ENCODE data around the gene LZTS2.
A peak's percentile ranks its signal among the peaks of the same experiment; 100 is the strongest.

Gene LZTS2

GRCh38 chr10:101021692-101022251 is 22.2 kb downstream of the LZTS2 start:
- Histone ChIP-seq H3K9ac (ENCODE audit: low read depth, low read length) (no peak overlapping the region), H3K36me3 (ENCODE audit: control insufficient read depth, insufficient read depth, low read length) (peaks cover 2% of the 10 kb centered on the region), H3K27me3 (ENCODE audit: control insufficient read depth, insufficient read depth, low read length) (peaks cover 35% of the 10 kb centered on the region), H3K4me1 (ENCODE audit: control insufficient read depth, insufficient read depth, low read length) (no peaks in the 10 kb centered on the region), H3K9me3 (ENCODE audit: control insufficient read depth, insufficient read depth, low read length) (no peaks in the 10 kb centered on the region), H3K4me3 (ENCODE audit: low read depth, low read length) (no peak overlapping the region)

- H3K36me3 ChIP-seq (ENCODE audit: control insufficient read depth, insufficient read depth, low read length), result peaks cover 2% of the 10 kb centered on the region
- H3K9ac ChIP-seq (ENCODE audit: low read depth, low read length), result no peak overlapping the region
- H3K9me3 ChIP-seq (ENCODE audit: control insufficient read depth, insufficient read depth, low read length), result no peaks in the 10 kb centered on the region
- H3K4me1 ChIP-seq (ENCODE audit: control insufficient read depth, insufficient read depth, low read length), result peaks cover 2% of the 10 kb centered on the region
- peaks cover 24% of the 10 kb centered on the region for H3K27me3 ChIP-seq (ENCODE audit: control insufficient read depth, insufficient read depth, low read length)
- no peak overlapping the region for H3K4me3 ChIP-seq (ENCODE audit: low read depth, low read length)
These were observed 23.5 kb downstream of the LZTS2 start for GRCh38 chr10:101022967-101023705.

GRCh38 chr10:101027106-101027720 is 27.6 kb downstream of the LZTS2 start:
- Histone ChIP-seq H3K4me3 (ENCODE audit: low read depth, low read length) (no peak overlapping the region), H3K36me3 (ENCODE audit: control insufficient read depth, insufficient read depth, low read length) (no peaks in the 10 kb centered on the region), H3K9me3 (ENCODE audit: control insufficient read depth, insufficient read depth, low read length) (no peaks in the 10 kb centered on the region), H3K9ac (ENCODE audit: low read depth, low read length) (no peak overlapping the region), H3K4me1 (ENCODE audit: control insufficient read depth, insufficient read depth, low read length) (peaks cover 11% of the 10 kb centered on the region), H3K27me3 (ENCODE audit: control insufficient read depth, insufficient read depth, low read length) (peaks cover 20% of the 10 kb centered on the region)

DNA sequence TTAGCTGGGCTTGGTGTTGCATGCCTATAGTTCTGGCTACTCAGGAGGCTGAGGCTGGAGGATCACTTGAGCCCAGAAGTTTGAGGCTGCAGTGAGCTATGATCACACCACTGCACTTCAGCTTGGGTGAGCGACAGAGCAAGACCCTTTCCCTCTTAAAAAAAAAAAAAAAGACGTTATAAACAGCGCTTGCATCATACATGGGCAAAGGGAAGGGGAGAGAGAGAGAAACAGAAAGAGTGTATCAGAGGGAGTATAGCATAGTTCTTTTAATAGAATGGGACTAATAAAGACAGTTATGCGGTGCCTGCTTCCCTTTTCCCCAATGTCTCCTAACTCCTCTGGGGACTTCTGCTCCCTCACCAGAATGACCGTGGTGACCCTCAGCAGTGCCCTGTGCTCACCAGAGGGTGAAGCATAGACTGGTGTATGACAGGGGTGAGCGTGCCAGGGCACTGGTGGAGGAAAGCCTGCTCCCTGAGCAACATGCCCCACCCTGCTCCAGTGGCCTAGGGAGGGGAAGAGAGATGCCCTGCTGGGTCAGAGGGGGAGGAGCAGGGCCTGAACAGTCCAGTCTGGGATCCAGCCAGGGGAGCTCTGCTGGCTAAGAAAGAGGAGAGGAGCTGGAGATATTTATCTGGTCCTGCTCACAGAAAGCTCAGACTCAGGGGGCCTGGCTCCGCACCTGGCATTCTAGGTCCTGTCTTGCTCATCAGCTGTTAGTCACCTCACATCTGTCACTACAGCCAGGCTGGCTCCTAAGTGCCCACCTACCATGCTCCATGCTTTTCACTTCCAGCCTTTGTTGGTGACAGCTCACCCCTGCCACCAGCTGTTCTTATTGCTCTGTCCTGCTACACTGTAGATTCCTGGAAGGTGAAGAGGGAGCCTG is 29.1 kb downstream of the LZTS2 start:
- no peaks in the 10 kb centered on the region for H3K9me3 ChIP-seq (ENCODE audit: control insufficient read depth, insufficient read depth, low read length)
- no peaks in the 10 kb centered on the region for H3K36me3 ChIP-seq (ENCODE audit: control insufficient read depth, insufficient read depth, low read length)
- no peak overlapping the region for H3K9ac ChIP-seq (ENCODE audit: low read depth, low read length)
- H3K4me1 ChIP-seq (ENCODE audit: control insufficient read depth, insufficient read depth, low read length), result peaks cover 16% of the 10 kb centered on the region
- H3K27me3 ChIP-seq (ENCODE audit: control insufficient read depth, insufficient read depth, low read length), result peaks cover 33% of the 10 kb centered on the region
- H3K4me3 ChIP-seq (ENCODE audit: low read depth, low read length), result no peak overlapping the region

DNA sequence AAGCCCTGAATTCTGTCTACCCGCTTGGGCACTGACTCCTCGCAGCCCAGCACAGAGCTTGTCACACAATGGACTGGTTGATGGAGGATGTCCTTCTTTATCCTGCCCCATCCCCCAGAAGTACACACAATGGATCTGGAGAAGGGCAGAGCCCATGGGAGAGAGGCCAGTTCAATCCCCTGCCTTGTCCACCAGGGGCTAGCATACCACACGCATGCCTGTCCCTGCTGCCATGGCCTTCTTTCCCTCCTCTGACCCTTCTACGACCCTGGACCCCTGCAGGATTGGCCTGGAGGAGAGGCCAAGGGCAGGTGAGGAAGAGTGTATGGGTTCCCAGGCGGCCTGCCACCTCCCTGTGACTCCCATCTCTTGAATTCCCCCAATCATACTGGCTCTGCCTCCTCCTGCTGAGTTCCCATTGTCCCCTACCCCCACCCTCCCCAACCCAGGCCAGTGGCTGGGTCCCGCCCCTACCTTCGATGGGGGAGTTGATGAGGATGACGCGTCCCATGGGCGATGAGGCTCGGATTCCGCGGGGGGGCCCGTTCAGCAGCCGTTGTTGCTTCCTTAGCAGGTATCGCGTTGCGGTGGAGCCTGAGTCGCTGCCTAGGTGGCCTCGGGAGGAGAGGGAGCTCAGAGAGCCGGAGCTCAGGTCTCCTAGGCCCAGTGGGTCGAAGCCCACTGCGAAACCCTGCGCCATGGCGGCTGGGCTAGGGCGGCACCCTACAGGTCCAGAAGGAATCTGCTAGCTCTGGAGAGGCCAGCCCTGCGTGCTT is 30.1 kb downstream of the LZTS2 start:
- Histone ChIP-seq H3K9me3 (ENCODE audit: control insufficient read depth, insufficient read depth, low read length) (no peaks in the 10 kb centered on the region), H3K27me3 (ENCODE audit: control insufficient read depth, insufficient read depth, low read length) (peaks cover 39% of the 10 kb centered on the region), H3K4me3 (ENCODE audit: low read depth, low read length) (peak overlapping the region; percentile 41), H3K4me1 (ENCODE audit: control insufficient read depth, insufficient read depth, low read length) (peaks cover 16% of the 10 kb centered on the region), H3K36me3 (ENCODE audit: control insufficient read depth, insufficient read depth, low read length) (no peaks in the 10 kb centered on the region), H3K9ac (ENCODE audit: low read depth, low read length) (no peak overlapping the region)

DNA sequence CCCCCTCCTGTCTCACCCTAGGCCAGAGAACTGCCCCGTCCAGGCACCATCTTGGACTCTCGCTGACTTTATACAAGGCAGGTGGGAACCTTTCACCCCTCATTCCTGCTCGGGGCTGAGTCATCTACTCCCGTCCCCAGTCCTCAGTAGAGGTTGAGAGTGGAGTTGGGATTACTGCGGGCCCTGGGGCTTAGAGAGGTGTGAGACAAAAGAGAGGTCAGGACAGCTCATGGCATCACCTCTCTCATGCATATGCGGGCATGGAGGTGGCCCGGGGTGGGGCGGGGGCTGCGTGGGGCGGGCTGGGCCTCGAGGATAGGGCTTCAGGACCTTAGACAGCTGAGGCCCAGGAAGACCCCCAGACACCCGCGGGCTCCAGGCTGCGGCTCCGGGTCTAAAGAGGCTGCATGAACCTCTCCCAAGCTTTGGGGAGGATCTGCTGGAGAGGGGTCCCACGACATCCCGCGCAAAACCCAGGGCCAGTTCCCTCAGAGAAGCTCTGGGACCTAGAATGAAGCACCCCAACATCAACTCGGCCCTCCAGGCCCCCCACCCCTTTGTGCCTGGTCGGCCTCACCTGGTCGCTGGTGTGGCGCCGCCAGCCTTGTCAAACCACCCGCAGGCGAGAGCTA is 31.0 kb downstream of the LZTS2 start:
- H3K27me3 ChIP-seq (ENCODE audit: control insufficient read depth, insufficient read depth, low read length), result peaks cover 42% of the 10 kb centered on the region
- H3K9me3 ChIP-seq (ENCODE audit: control insufficient read depth, insufficient read depth, low read length), result no peaks in the 10 kb centered on the region
- peak overlapping the region; percentile 82 for H3K4me3 ChIP-seq (ENCODE audit: low read depth, low read length)
- H3K4me1 ChIP-seq (ENCODE audit: control insufficient read depth, insufficient read depth, low read length), result peaks cover 16% of the 10 kb centered on the region
- H3K36me3 ChIP-seq (ENCODE audit: control insufficient read depth, insufficient read depth, low read length), result no peaks in the 10 kb centered on the region
- no peak overlapping the region for H3K9ac ChIP-seq (ENCODE audit: low read depth, low read length)

GRCh38 chr10:101031128-101031795 is 31.7 kb downstream of the LZTS2 start, which contains the start of the genes PDZD7 and SFXN3:
PDZD7 (minus strand) TSS chr10:101031129; CDS start chr10:101030219, 910 bp downstream.
SFXN3 (plus strand) TSS chr10:101031234; CDS start chr10:101034695, 3,461 bp downstream.
- Histone ChIP-seq H3K4me3 (ENCODE audit: low read depth, low read length) (peak within 1 kb of the TSS; percentile 82), H3K36me3 (ENCODE audit: control insufficient read depth, insufficient read depth, low read length) (no peaks in the 10 kb centered on the region), H3K4me1 (ENCODE audit: control insufficient read depth, insufficient read depth, low read length) (peaks cover 16% of the 10 kb centered on the region), H3K9me3 (ENCODE audit: control insufficient read depth, insufficient read depth, low read length) (no peaks in the 10 kb centered on the region), H3K27me3 (ENCODE audit: control insufficient read depth, insufficient read depth, low read length) (peaks cover 46% of the 10 kb centered on the region), H3K9ac (ENCODE audit: low read depth, low read length) (no peak within 1 kb of the TSS)

GRCh38 chr10:101031796-101032636 is 32.4 kb downstream of the LZTS2 start:
- Histone ChIP-seq H3K9ac (ENCODE audit: low read depth, low read length) (no peak overlapping the region), H3K4me1 (ENCODE audit: control insufficient read depth, insufficient read depth, low read length) (peaks cover 16% of the 10 kb centered on the region), H3K36me3 (ENCODE audit: control insufficient read depth, insufficient read depth, low read length) (no peaks in the 10 kb centered on the region), H3K27me3 (ENCODE audit: control insufficient read depth, insufficient read depth, low read length) (peaks cover 46% of the 10 kb centered on the region), H3K4me3 (ENCODE audit: low read depth, low read length) (peak overlapping the region; percentile 82), H3K9me3 (ENCODE audit: control insufficient read depth, insufficient read depth, low read length) (no peaks in the 10 kb centered on the region)

DNA sequence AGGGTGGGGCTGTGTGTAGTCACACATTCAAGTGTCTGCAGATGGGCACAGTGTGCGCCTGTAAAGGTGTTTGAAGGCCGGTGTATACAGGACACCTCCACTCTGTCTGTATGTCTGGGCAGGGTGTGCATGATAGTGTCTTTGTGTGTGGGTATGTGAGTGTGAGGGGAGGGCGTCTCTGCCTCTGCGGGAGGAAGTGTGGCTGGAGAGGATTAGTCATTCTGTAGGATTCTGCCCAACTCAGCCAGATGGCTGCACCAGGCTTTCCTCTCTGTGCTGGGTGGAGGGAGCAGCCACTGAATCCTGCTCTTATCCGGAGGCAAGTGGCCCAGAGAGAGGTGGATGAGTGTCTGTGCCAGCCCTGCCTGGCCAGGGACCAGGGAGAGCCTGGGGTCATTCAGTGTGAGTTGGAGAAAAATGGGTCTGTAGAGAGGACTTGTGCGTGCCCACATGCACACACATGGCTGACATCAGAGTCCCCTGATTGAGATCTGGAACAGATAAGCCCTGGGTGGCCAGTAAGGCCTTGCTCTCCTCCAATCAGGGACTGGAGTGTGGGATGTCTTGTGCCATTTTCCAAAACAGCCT is 33.1 kb downstream of the LZTS2 start:
- H3K27me3 ChIP-seq (ENCODE audit: control insufficient read depth, insufficient read depth, low read length), result peaks cover 43% of the 10 kb centered on the region
- no peaks in the 10 kb centered on the region for H3K36me3 ChIP-seq (ENCODE audit: control insufficient read depth, insufficient read depth, low read length)
- no peaks in the 10 kb centered on the region for H3K9me3 ChIP-seq (ENCODE audit: control insufficient read depth, insufficient read depth, low read length)
- H3K9ac ChIP-seq (ENCODE audit: low read depth, low read length), result no peak overlapping the region
- peaks cover 14% of the 10 kb centered on the region for H3K4me1 ChIP-seq (ENCODE audit: control insufficient read depth, insufficient read depth, low read length)
- H3K4me3 ChIP-seq (ENCODE audit: low read depth, low read length), result peak overlapping the region; percentile 82
